GM12878 (cell line): Measurements from ENCODE around the gene RGL1.
"Not testable (repeated sequence)": the region's sequence is repeated elsewhere in the genome, so short reads cannot be mapped to it uniquely, and the experiment has no call there.

ENCODE experiments used
- ATF7 ChIP-seq: fragments of 450-650 bp; IDR thresholded peaks from 2 replicates; pipeline ENCODE4 v1.6.1; 2016; ENCODE audit warnings: low read depth, mild to moderate bottlenecking
- EP300 ChIP-seq, 2 experiments: fragments of 150-350 bp in 1 of 2; IDR thresholded peaks; 2 replicates each; pipeline ENCODE4 v1.6.1; 2011 to 2012; ENCODE audit warnings: low read depth in 2 of 2, low read length in 2 of 2, borderline replicate concordance in 1 of 2, improper control_type of control experiment in 1 of 2, inconsistent platforms in 1 of 2; ENCODE audit not compliant: control insufficient read depth in 1 of 2
- MXI1 ChIP-seq: fragments of 150-350 bp; IDR thresholded peaks from 2 replicates; pipeline ENCODE4 v1.6.1; 2011; ENCODE audit warnings: low read depth, mild to moderate bottlenecking, inconsistent platforms, low read length, improper control_type of control experiment
- POLR2A ChIP-seq: IDR thresholded peaks from 2 replicates; pipeline ENCODE4 v1.6.1; 2011; ENCODE audit warnings: low read depth, mild to moderate bottlenecking, low read length
- POLR2AphosphoS5 ChIP-seq: IDR thresholded peaks from 2 replicates; pipeline ENCODE4 v1.6.1; 2011; ENCODE audit warnings: mild to moderate bottlenecking, low read length, inconsistent platforms
- RFX5 ChIP-seq: IDR thresholded peaks from 2 replicates; pipeline ENCODE4 v1.6.1; 2011; ENCODE audit warnings: low read depth, low read length, improper control_type of control experiment
- TF ChIP-seq, protein P1 (sequence below), 3 experiments: IDR thresholded peaks in 2 of 3; conservative IDR thresholded peaks in 1 of 3; 2 replicates each; pipeline ENCODE4 v1.5.1; 2011; ENCODE audit warnings: low read depth in 3 of 3, low read length in 3 of 3, mild to moderate bottlenecking in 3 of 3, control low read depth in 2 of 3, moderate library complexity in 2 of 3, inconsistent platforms in 1 of 3, mixed read lengths in 1 of 3; ENCODE audit not compliant: control insufficient read depth in 2 of 3, insufficient read depth in 1 of 3; ENCODE audit errors: extremely low read depth in 1 of 3
- TF ChIP-seq, protein P2 (sequence below): IDR thresholded peaks from 2 replicates; pipeline ENCODE4 v1.6.1; 2012; ENCODE audit warnings: low read depth, low read length, improper control_type of control experiment
- TF ChIP-seq, protein P3 (sequence below): IDR thresholded peaks from 2 replicates; pipeline ENCODE4 v1.6.1; 2011; ENCODE audit warnings: low read depth, mild to moderate bottlenecking, low read length, moderate library complexity, borderline replicate concordance; ENCODE audit errors: extremely low read depth

DNA sequence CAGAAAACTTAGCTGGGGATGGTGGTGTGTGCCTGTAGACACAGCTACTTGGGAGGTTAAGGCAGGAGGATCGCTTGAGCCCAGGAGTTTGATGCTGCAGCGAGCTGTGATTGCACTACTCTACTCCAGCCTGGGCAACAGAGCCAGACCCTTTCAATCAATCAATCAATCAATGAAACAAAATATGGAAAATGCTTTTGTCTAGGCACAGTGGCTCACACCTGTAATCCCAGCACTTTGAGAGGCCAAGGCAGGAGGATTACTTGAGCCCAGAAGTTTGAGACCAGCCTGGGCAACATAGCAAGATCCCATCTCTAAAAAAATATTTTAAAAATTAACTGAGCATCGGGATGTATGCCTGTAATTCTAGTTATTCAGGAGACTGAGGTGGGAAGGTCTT, 19.0 kb upstream of the RGL1 start:
- TF ChIP-seq, protein P1, sequence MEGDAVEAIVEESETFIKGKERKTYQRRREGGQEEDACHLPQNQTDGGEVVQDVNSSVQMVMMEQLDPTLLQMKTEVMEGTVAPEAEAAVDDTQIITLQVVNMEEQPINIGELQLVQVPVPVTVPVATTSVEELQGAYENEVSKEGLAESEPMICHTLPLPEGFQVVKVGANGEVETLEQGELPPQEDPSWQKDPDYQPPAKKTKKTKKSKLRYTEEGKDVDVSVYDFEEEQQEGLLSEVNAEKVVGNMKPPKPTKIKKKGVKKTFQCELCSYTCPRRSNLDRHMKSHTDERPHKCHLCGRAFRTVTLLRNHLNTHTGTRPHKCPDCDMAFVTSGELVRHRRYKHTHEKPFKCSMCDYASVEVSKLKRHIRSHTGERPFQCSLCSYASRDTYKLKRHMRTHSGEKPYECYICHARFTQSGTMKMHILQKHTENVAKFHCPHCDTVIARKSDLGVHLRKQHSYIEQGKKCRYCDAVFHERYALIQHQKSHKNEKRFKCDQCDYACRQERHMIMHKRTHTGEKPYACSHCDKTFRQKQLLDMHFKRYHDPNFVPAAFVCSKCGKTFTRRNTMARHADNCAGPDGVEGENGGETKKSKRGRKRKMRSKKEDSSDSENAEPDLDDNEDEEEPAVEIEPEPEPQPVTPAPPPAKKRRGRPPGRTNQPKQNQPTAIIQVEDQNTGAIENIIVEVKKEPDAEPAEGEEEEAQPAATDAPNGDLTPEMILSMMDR (IDR thresholded peaks at IDR 0.05 in 2 of 3, conservative IDR thresholded peaks at IDR 0.05 in 1 of 3; ENCODE audit: control insufficient read depth in 2 of 3, extremely low read depth in 1 of 3, insufficient read depth in 1 of 3, low read depth in 3 of 3, low read length in 3 of 3), result not testable (repeated sequence)
- TF ChIP-seq, protein P2, sequence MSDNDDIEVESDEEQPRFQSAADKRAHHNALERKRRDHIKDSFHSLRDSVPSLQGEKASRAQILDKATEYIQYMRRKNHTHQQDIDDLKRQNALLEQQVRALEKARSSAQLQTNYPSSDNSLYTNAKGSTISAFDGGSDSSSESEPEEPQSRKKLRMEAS, result not testable (repeated sequence)
- TF ChIP-seq, protein P3, sequence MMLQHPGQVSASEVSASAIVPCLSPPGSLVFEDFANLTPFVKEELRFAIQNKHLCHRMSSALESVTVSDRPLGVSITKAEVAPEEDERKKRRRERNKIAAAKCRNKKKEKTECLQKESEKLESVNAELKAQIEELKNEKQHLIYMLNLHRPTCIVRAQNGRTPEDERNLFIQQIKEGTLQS, result not testable (repeated sequence)
- TF ChIP-seq MXI1; RFX5; POLR2AphosphoS5; ATF7; EP300 (IDR thresholded peaks at IDR 0.05; ENCODE audit: borderline replicate concordance in 1 of 2, control insufficient read depth in 1 of 2, low read depth in 2 of 2, low read length in 2 of 2); POLR2A: not testable (repeated sequence)
